Memory B cell (primary cell): Measurements from ENCODE around the gene SPIRE1.

Experiments used
- ATAC-seq: fragments of 150-1000 bp; cut with Tn5 transposase; 2 replicates; pipeline ENCODE4 v1.10.0; 2021; ENCODE audit warnings: low read depth, mild to moderate bottlenecking, moderate library complexity
- DNase-seq, 2 donors: peaks; one replicate each; pipeline ENCODE4 v3.0.0; 2022; ENCODE audit warnings: low spot score in 2 of 2
- H3K27ac Mint-ChIP-seq: one replicate; pipeline ENCODE4 v1.8.0; 2022; ENCODE audit warnings: mild to moderate bottlenecking, moderate library complexity, mixed read lengths
- H3K27me3 Mint-ChIP-seq: one replicate; pipeline ENCODE4 v1.8.0; 2022; ENCODE audit warnings: mixed read lengths
- H3K36me3 Mint-ChIP-seq: one replicate; pipeline ENCODE4 v1.8.0; 2022; ENCODE audit warnings: mild to moderate bottlenecking, mixed read lengths
- H3K4me1 Mint-ChIP-seq: one replicate; pipeline ENCODE4 v1.8.0; 2022; ENCODE audit warnings: mixed read lengths
- H3K4me3 Mint-ChIP-seq: one replicate; pipeline ENCODE4 v1.8.0; 2022; ENCODE audit warnings: mild to moderate bottlenecking, moderate library complexity, mixed read lengths
- H3K9me3 Mint-ChIP-seq: one replicate; pipeline ENCODE4 v1.8.0; 2022; ENCODE audit warnings: mixed read lengths

SPIRE1 gene

GRCh38 chr18:12534820-12535219 is 123.1 kb downstream of the SPIRE1 start:
- no peak for ATAC-seq
- peaks cover 3% of the 10 kb centered on the region for H3K27me3 Mint-ChIP-seq
- H3K4me1 Mint-ChIP-seq, result no peaks in the 10 kb centered on the region
- peaks cover 5% of the 10 kb centered on the region for H3K9me3 Mint-ChIP-seq
- no peak for DNase-seq
- H3K4me3 Mint-ChIP-seq, result no peak overlapping the region
- H3K27ac Mint-ChIP-seq, result no peak overlapping the region
- peaks cover under 1% of the 10 kb centered on the region for H3K36me3 Mint-ChIP-seq

- Mint-ChIP-seq H3K4me1 (no peaks in the 10 kb centered on the region), H3K4me3 (no peak overlapping the region), H3K27me3 (peaks cover 3% of the 10 kb centered on the region), H3K36me3 (no peaks in the 10 kb centered on the region), H3K27ac (no peak overlapping the region), H3K9me3 (no peaks in the 10 kb centered on the region)
- ATAC-seq (no peak), DNase-seq (no peak)
Observed at GRCh38 chr18:12532661-12533060, 125.2 kb downstream of the SPIRE1 start.

GRCh38 chr18:12531749-12532148 is 126.2 kb downstream of the SPIRE1 start:
- no peak overlapping the region for H3K27ac Mint-ChIP-seq

GRCh38 chr18:12520442-12520992 is 137.4 kb downstream of the SPIRE1 start:
- Mint-ChIP-seq H3K9me3 (no peaks in the 10 kb centered on the region), H3K4me3 (no peak overlapping the region), H3K36me3 (no peaks in the 10 kb centered on the region), H3K4me1 (no peaks in the 10 kb centered on the region), H3K27me3 (peaks cover 4% of the 10 kb centered on the region), H3K27ac (no peak overlapping the region)
- no peak for ATAC-seq
- DNase-seq, result no peak

More at GRCh38 chr18:12531749-12532148, 126.2 kb downstream of the SPIRE1 start:
- H3K27me3 Mint-ChIP-seq, result peaks cover 3% of the 10 kb centered on the region
- H3K4me3 Mint-ChIP-seq, result no peak overlapping the region
- H3K9me3 Mint-ChIP-seq, result no peaks in the 10 kb centered on the region
- no peaks in the 10 kb centered on the region for H3K4me1 Mint-ChIP-seq
- DNase-seq, result no peak
- no peaks in the 10 kb centered on the region for H3K36me3 Mint-ChIP-seq
- no peak for ATAC-seq

GRCh38 chr18:12518832-12519531 is 138.9 kb downstream of the SPIRE1 start:
- H3K4me1 Mint-ChIP-seq, result no peaks in the 10 kb centered on the region
- H3K36me3 Mint-ChIP-seq, result no peaks in the 10 kb centered on the region
- H3K4me3 Mint-ChIP-seq, result no peak overlapping the region
- H3K27me3 Mint-ChIP-seq, result peaks cover 5% of the 10 kb centered on the region
- no peak overlapping the region for H3K27ac Mint-ChIP-seq
- no peaks in the 10 kb centered on the region for H3K9me3 Mint-ChIP-seq
- ATAC-seq (no peak), DNase-seq (no peak)

GRCh38 chr18:12518326-12518725 is 139.6 kb downstream of the SPIRE1 start:
- ATAC-seq (no peak), DNase-seq (no peak)
- Mint-ChIP-seq H3K36me3 (no peaks in the 10 kb centered on the region), H3K27me3 (peaks cover 6% of the 10 kb centered on the region), H3K4me1 (no peaks in the 10 kb centered on the region), H3K27ac (no peak overlapping the region), H3K9me3 (no peaks in the 10 kb centered on the region), H3K4me3 (no peak overlapping the region)

- Mint-ChIP-seq H3K9me3 (no peaks in the 10 kb centered on the region), H3K36me3 (no peaks in the 10 kb centered on the region), H3K27ac (no peak overlapping the region), H3K27me3 (peaks cover 4% of the 10 kb centered on the region), H3K4me1 (no peaks in the 10 kb centered on the region), H3K4me3 (no peak overlapping the region)
- DNase-seq (no peak), ATAC-seq (no peak)
Observed at GRCh38 chr18:12517142-12517825, 140.6 kb downstream of the SPIRE1 start.

GRCh38 chr18:12516049-12516630 is 141.8 kb downstream of the SPIRE1 start:
- Mint-ChIP-seq H3K27ac (no peak overlapping the region), H3K4me3 (no peak overlapping the region), H3K9me3 (no peaks in the 10 kb centered on the region), H3K27me3 (peaks cover 4% of the 10 kb centered on the region), H3K36me3 (no peaks in the 10 kb centered on the region), H3K4me1 (no peaks in the 10 kb centered on the region)
- no peak for DNase-seq
- no peak for ATAC-seq

- Mint-ChIP-seq H3K4me1 (no peaks in the 10 kb centered on the region), H3K27ac (no peak overlapping the region), H3K36me3 (no peaks in the 10 kb centered on the region), H3K9me3 (peaks cover 2% of the 10 kb centered on the region), H3K4me3 (no peak overlapping the region), H3K27me3 (peaks cover 4% of the 10 kb centered on the region)
- ATAC-seq (no peak), DNase-seq (no peak)
Observed at GRCh38 chr18:12515550-12515949, 142.4 kb downstream of the SPIRE1 start.

GRCh38 chr18:12507007-12507406 is 150.9 kb downstream of the SPIRE1 start:
- Mint-ChIP-seq H3K27ac (no peak overlapping the region), H3K4me1 (no peaks in the 10 kb centered on the region), H3K27me3 (no peaks in the 10 kb centered on the region), H3K4me3 (no peak overlapping the region), H3K36me3 (no peaks in the 10 kb centered on the region), H3K9me3 (peaks cover 3% of the 10 kb centered on the region)
- DNase-seq (no peak), ATAC-seq (no peak)

- Mint-ChIP-seq H3K36me3 (no peaks in the 10 kb centered on the region), H3K27me3 (no peaks in the 10 kb centered on the region)
Observed at GRCh38 chr18:12500986-12501385, 156.9 kb downstream of the SPIRE1 start.

GRCh38 chr18:12497839-12498238 is 160.1 kb downstream of the SPIRE1 start:
- Mint-ChIP-seq H3K4me3 (no peak overlapping the region), H3K27me3 (no peaks in the 10 kb centered on the region), H3K36me3 (no peaks in the 10 kb centered on the region), H3K9me3 (no peaks in the 10 kb centered on the region), H3K4me1 (no peaks in the 10 kb centered on the region), H3K27ac (no peak overlapping the region)
- ATAC-seq (no peak), DNase-seq (no peak)

More at GRCh38 chr18:12500986-12501385, 156.9 kb downstream of the SPIRE1 start:
- no peak overlapping the region for H3K4me3 Mint-ChIP-seq
- DNase-seq (no peak), ATAC-seq (no peak)
- H3K27ac Mint-ChIP-seq, result no peak overlapping the region
- no peaks in the 10 kb centered on the region for H3K9me3 Mint-ChIP-seq
- H3K4me1 Mint-ChIP-seq, result no peaks in the 10 kb centered on the region

- no peaks in the 10 kb centered on the region for H3K27me3 Mint-ChIP-seq
- H3K4me3 Mint-ChIP-seq, result no peak overlapping the region
- H3K4me1 Mint-ChIP-seq, result no peaks in the 10 kb centered on the region
- DNase-seq, result no peak
- no peaks in the 10 kb centered on the region for H3K9me3 Mint-ChIP-seq
- H3K27ac Mint-ChIP-seq, result no peak overlapping the region
- no peak for ATAC-seq
- H3K36me3 Mint-ChIP-seq, result no peaks in the 10 kb centered on the region
Observed at GRCh38 chr18:12497296-12497695, 160.6 kb downstream of the SPIRE1 start.

GRCh38 chr18:12492907-12493306 is 165.0 kb downstream of the SPIRE1 start:
- H3K27ac Mint-ChIP-seq, result no peak overlapping the region
- H3K36me3 Mint-ChIP-seq, result no peaks in the 10 kb centered on the region
- H3K4me3 Mint-ChIP-seq, result no peak overlapping the region

More at GRCh38 chr18:12492907-12493306, 165.0 kb downstream of the SPIRE1 start:
- peaks cover under 1% of the 10 kb centered on the region for H3K27me3 Mint-ChIP-seq
- DNase-seq, result no peak
- no peak for ATAC-seq
- no peaks in the 10 kb centered on the region for H3K9me3 Mint-ChIP-seq
- no peaks in the 10 kb centered on the region for H3K4me1 Mint-ChIP-seq
